GM12878 (cell line): ENCODE data around the gene COPS8.

Experiments used
- BHLHE40 ChIP-seq, 2 experiments: fragments of 450-650 bp in 1 of 2; IDR thresholded peaks; 2 replicates each; pipeline ENCODE4 v1.6.1; 2011 to 2017; ENCODE audit warnings: low read depth in 2 of 2, borderline replicate concordance in 1 of 2, improper control_type of control experiment in 1 of 2, low read length in 1 of 2, mild to moderate bottlenecking in 1 of 2
- MYC ChIP-seq: IDR thresholded peaks from 2 replicates; pipeline ENCODE4 v1.6.1; 2011; ENCODE audit warnings: mild to moderate bottlenecking, low read length, moderate library complexity, inconsistent platforms; ENCODE audit not compliant: insufficient read depth, insufficient replicate concordance, insufficient read length, severe bottlenecking
- TARDBP ChIP-seq: IDR thresholded peaks from 2 replicates; pipeline ENCODE4 v1.6.1; 2016; ENCODE audit warnings: borderline replicate concordance
- TF ChIP-seq, protein P1 (sequence below), 3 experiments: IDR thresholded peaks in 2 of 3; conservative IDR thresholded peaks in 1 of 3; 2 replicates each; pipeline ENCODE4 v1.5.1; 2011; ENCODE audit warnings: low read depth in 3 of 3, low read length in 3 of 3, mild to moderate bottlenecking in 3 of 3, control low read depth in 2 of 3, moderate library complexity in 2 of 3, inconsistent platforms in 1 of 3, mixed read lengths in 1 of 3; ENCODE audit not compliant: control insufficient read depth in 2 of 3, insufficient read depth in 1 of 3; ENCODE audit errors: extremely low read depth in 1 of 3

DNA sequence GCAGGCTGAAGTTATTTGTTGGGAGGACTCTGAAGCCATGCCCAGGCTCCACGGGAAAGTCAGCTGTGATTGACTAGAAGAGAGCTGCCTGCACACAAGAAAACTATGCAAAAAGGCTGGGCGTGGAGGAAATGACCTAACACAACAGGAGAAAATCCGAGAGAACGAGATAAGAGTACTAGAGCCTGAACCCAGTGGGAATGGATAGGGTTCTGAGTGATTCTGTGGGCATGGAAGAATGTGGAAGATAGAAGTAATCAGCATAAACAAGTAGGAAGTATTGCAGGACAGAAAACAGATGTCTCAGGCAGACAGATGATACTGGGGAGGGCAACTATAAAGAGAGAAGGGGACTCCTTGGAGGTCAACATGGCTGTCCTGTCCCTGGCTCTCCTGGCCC lies 12.1 kb upstream of the COPS8 start:
- TF ChIP-seq, protein P1, sequence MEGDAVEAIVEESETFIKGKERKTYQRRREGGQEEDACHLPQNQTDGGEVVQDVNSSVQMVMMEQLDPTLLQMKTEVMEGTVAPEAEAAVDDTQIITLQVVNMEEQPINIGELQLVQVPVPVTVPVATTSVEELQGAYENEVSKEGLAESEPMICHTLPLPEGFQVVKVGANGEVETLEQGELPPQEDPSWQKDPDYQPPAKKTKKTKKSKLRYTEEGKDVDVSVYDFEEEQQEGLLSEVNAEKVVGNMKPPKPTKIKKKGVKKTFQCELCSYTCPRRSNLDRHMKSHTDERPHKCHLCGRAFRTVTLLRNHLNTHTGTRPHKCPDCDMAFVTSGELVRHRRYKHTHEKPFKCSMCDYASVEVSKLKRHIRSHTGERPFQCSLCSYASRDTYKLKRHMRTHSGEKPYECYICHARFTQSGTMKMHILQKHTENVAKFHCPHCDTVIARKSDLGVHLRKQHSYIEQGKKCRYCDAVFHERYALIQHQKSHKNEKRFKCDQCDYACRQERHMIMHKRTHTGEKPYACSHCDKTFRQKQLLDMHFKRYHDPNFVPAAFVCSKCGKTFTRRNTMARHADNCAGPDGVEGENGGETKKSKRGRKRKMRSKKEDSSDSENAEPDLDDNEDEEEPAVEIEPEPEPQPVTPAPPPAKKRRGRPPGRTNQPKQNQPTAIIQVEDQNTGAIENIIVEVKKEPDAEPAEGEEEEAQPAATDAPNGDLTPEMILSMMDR (IDR thresholded peaks at IDR 0.05 in 2 of 3, conservative IDR thresholded peaks at IDR 0.05 in 1 of 3; ENCODE audit: control insufficient read depth in 2 of 3, extremely low read depth in 1 of 3, insufficient read depth in 1 of 3, low read depth in 3 of 3, low read length in 3 of 3), result no peak
- TF ChIP-seq BHLHE40 (IDR thresholded peaks at IDR 0.05; ENCODE audit: borderline replicate concordance in 1 of 2, low read depth in 2 of 2, low read length in 1 of 2) (no peak), TARDBP (no peak), MYC (no peak)
